Esophagus (tissue), 2 donors: Measurements from ENCODE around the gene SPTLC2. TPM values are rescaled to one million over a fixed set of nuclear protein-coding genes. Genes with fewer than 3 reads are reported as not detected.
"Not testable (repeated sequence)": the region's sequence is repeated elsewhere in the genome, so short reads cannot be mapped to it uniquely, and the experiment has no call there.

Experiments used
- H3K27ac ChIP-seq, 2 donors: one replicate each; pipeline ENCODE4 v1.5.1; 2013; ENCODE audit warnings: low read depth in 2 of 2, mild to moderate bottlenecking in 2 of 2, inconsistent platforms in 1 of 2, low read length in 1 of 2, moderate library complexity in 1 of 2
- H3K27me3 ChIP-seq, 2 donors: one replicate each; pipeline ENCODE4 v1.6.1; 2013; ENCODE audit warnings: low read length in 2 of 2, control low read depth in 1 of 2, mild to moderate bottlenecking in 1 of 2; ENCODE audit not compliant: insufficient read depth in 2 of 2, control insufficient read depth in 1 of 2
- H3K36me3 ChIP-seq, 2 donors: one replicate each; pipeline ENCODE4 v1.6.1; 2013; ENCODE audit warnings: low read length in 1 of 2; ENCODE audit not compliant: control insufficient read depth in 2 of 2, insufficient read depth in 2 of 2
- H3K4me1 ChIP-seq, 2 donors: one replicate each; pipeline ENCODE4 v1.6.1; 2013; ENCODE audit warnings: low read length in 1 of 2; ENCODE audit not compliant: control insufficient read depth in 2 of 2, insufficient read depth in 2 of 2
- H3K4me3 ChIP-seq, 2 donors: one replicate each; pipeline ENCODE4 v1.5.1; 2013; ENCODE audit warnings: low read length in 2 of 2, mild to moderate bottlenecking in 2 of 2, low read depth in 1 of 2, moderate library complexity in 1 of 2
- H3K9me3 ChIP-seq, 2 donors: one replicate each; pipeline ENCODE4 v1.6.1; 2013; ENCODE audit warnings: mild to moderate bottlenecking in 2 of 2, low read depth in 1 of 2, low read length in 1 of 2, moderate library complexity in 1 of 2; ENCODE audit not compliant: control insufficient read depth in 2 of 2, insufficient read depth in 1 of 2
- WGBS, 2 donors: extraction: QIAGEN DNeasy Blood & Tissue Kit; methylation state at CpG; one replicate each; pipeline ENCODE4 v1.1.7; 2013; 5-methylcytosine and 5-hydroxymethylcytosine counted together
- polyA plus RNA-seq, 2 donors: library from polyadenylated mRNA; stranded (reverse); fragments of 200-250 nt; gene quantifications; one replicate each; pipeline ENCODE4 v1.2.3, GENCODE V29; 2013
- donor health status: healthy with polysubstance abuse.
- donor health status: Bipolar disorder and iron deficiency.

SPTLC2 gene
- polyA plus RNA-seq, 2 donors: 14.1 to 16.3 TPM

DNA sequence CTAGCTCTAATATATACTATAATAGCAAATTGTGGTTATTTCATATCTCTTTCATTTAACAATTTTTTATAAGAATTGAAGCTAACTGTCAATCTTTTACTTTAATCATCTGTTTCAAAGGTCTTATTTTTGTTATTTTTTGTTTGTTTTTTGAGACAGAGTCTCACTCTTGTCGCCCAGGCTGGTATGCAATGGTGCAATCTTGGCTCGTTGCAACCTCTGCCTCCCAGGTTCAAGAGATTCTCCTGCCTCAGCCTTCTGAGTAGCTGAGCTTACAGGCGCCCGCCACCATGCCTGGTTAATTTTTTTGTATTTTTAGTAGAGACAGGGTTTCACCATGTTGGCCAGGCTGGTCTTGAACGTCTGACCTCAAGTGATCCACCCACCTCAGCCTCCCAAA is 87.7 kb downstream of the SPTLC2 start:
- not testable (repeated sequence) for H3K4me1 ChIP-seq, H3K4me3 ChIP-seq, H3K9me3 ChIP-seq, H3K27ac ChIP-seq, H3K27me3 ChIP-seq, H3K36me3 ChIP-seq
- WGBS, 2 donors: 88 to 91% methylated on average over 5 of the region's 5 CpGs

GRCh38 chr14:77526266-77526665 is 90.2 kb downstream of the SPTLC2 start:
- WGBS, 2 donors: 63 to 66% methylated on average over 1 of the region's 1 CpG
- Histone ChIP-seq H3K9me3 (no peaks in the 10 kb centered on the region), H3K27ac (no peak overlapping the region)

GRCh38 chr14:77524536-77524935 is 91.9 kb downstream of the SPTLC2 start:
- Histone ChIP-seq H3K4me1 (no peaks in the 10 kb centered on the region), H3K9me3 (no peaks in the 10 kb centered on the region), H3K27ac (no peak overlapping the region), H3K36me3 (peaks cover 0 to 7% of the 10 kb centered on the region in 2 donors), H3K4me3 (no peak overlapping the region), H3K27me3 (no peaks in the 10 kb centered on the region)
- 91 to 95% methylated on average over 6 of the region's 6 CpGs for WGBS, 2 donors

More at GRCh38 chr14:77526266-77526665, 90.2 kb downstream of the SPTLC2 start:
- Histone ChIP-seq H3K4me1 (no peaks in the 10 kb centered on the region), H3K36me3 (peaks cover 0 to 4% of the 10 kb centered on the region in 2 donors), H3K27me3 (no peaks in the 10 kb centered on the region), H3K4me3 (no peak overlapping the region)

- Histone ChIP-seq H3K36me3 (peaks cover 0 to 7% of the 10 kb centered on the region in 2 donors), H3K9me3 (no peaks in the 10 kb centered on the region), H3K27ac (no peak overlapping the region), H3K4me3 (no peak overlapping the region), H3K4me1 (no peaks in the 10 kb centered on the region), H3K27me3 (no peaks in the 10 kb centered on the region)
- WGBS, 2 donors: 84% methylated on average over 3 of the region's 3 CpGs
Observed at GRCh38 chr14:77523109-77523508, 93.3 kb downstream of the SPTLC2 start.

- H3K4me3 ChIP-seq: no peak overlapping the region
- H3K27ac ChIP-seq: no peak overlapping the region
- no peaks in the 10 kb centered on the region for H3K4me1 ChIP-seq
- H3K36me3 ChIP-seq: peaks cover 0 to 7% of the 10 kb centered on the region in 2 donors
- H3K9me3 ChIP-seq: no peaks in the 10 kb centered on the region
- H3K27me3 ChIP-seq: no peaks in the 10 kb centered on the region
- 88 to 95% methylated on average over 4 of the region's 4 CpGs for WGBS, 2 donors
Observed at GRCh38 chr14:77520555-77520954, 95.9 kb downstream of the SPTLC2 start.

- Histone ChIP-seq H3K27me3 (no peaks in the 10 kb centered on the region), H3K36me3 (peaks cover 11 to 14% of the 10 kb centered on the region in 2 donors), H3K27ac (no peak overlapping the region), H3K9me3 (no peaks in the 10 kb centered on the region), H3K4me3 (no peak overlapping the region), H3K4me1 (no peaks in the 10 kb centered on the region)
Observed at GRCh38 chr14:77516126-77516525, 100.3 kb downstream of the SPTLC2 start.

GRCh38 chr14:77511486-77512162 is 104.8 kb downstream of the SPTLC2 start:
- Histone ChIP-seq H3K36me3 (peaks cover 15 to 18% of the 10 kb centered on the region in 2 donors), H3K4me1 (no peaks in the 10 kb centered on the region), H3K9me3 (no peaks in the 10 kb centered on the region), H3K4me3 (no peak overlapping the region), H3K27ac (no peak overlapping the region), H3K27me3 (no peaks in the 10 kb centered on the region)
- WGBS, 2 donors: 91 to 94% methylated on average over 8 of the region's 8 CpGs

DNA sequence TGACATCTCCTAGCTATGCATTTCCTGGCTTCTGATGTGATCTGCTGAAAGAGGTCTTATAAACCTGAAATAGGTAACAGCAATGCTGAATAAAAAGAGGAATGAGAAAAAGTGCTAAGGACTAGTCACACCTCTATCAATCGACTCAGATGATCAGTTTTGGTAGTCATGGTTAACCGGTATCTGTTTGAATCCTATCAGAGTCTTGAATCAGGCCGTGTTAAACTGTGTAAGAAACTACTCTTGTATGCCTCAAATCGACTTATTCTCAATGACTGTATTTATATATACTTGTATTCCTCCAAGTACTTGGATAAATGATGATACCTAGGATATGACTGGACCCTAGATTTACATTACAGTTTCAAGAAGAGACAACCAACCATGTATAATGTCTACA is 107.1 kb downstream of the SPTLC2 start:
- no peaks in the 10 kb centered on the region for H3K9me3 ChIP-seq
- no peak overlapping the region for H3K27ac ChIP-seq
- no peaks in the 10 kb centered on the region for H3K4me1 ChIP-seq
- H3K27me3 ChIP-seq: no peaks in the 10 kb centered on the region
- 93% methylated on average over 4 of the region's 4 CpGs for WGBS, 2 donors
- H3K36me3 ChIP-seq: peaks cover 16 to 18% of the 10 kb centered on the region in 2 donors
- H3K4me3 ChIP-seq: no peak overlapping the region

- Histone ChIP-seq H3K36me3 (peaks cover 16 to 18% of the 10 kb centered on the region in 2 donors), H3K27ac (no peak overlapping the region), H3K27me3 (no peaks in the 10 kb centered on the region), H3K9me3 (no peaks in the 10 kb centered on the region), H3K4me3 (no peak overlapping the region), H3K4me1 (no peaks in the 10 kb centered on the region)
- WGBS, 2 donors: 93 to 96% methylated on average over 3 of the region's 3 CpGs
Observed at GRCh38 chr14:77508876-77509275, 107.6 kb downstream of the SPTLC2 start.

DNA sequence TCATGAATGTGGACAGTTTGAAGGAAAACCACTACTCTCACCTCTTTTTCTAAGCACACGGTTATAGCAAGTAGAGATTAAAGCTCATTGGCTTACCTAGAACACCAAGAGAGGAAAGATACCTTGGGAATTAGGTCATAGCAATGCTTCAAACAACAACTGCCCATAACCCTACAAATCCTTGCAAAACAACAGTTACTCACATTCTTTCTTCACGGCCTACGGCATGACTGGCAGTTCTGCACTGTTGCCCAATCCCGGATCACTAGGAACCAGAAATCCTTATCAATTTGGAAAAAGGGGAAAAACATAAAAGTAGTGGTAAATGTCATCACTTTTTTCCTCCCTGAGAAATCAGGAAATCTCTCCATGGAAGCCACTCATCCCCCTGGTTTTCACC is 108.2 kb downstream of the SPTLC2 start:
- H3K36me3 ChIP-seq: peaks cover 16 to 18% of the 10 kb centered on the region in 2 donors
- 90 to 95% methylated on average over 4 of the region's 4 CpGs for whole genome bisulfite sequencing, 2 donors
- no peak overlapping the region for H3K4me3 ChIP-seq

More for the DNA sequence above, 108.2 kb downstream of the SPTLC2 start:
- Histone ChIP-seq H3K9me3 (no peaks in the 10 kb centered on the region), H3K27me3 (no peaks in the 10 kb centered on the region), H3K4me1 (no peaks in the 10 kb centered on the region), H3K27ac (no peak overlapping the region)
